ENCODE results near the gene JMJD4. TPM values are rescaled to one million over a fixed set of nuclear protein-coding genes. Genes with fewer than 3 reads are reported as not detected.

Gene JMJD4
- total and polyA plus RNA-seq, 9 of the 15 experiments (the other 6 are each of a cell fraction or from before 2014, with no cell fraction given), result 1.4 to 42.6 (median 29.2) TPM

DNA sequence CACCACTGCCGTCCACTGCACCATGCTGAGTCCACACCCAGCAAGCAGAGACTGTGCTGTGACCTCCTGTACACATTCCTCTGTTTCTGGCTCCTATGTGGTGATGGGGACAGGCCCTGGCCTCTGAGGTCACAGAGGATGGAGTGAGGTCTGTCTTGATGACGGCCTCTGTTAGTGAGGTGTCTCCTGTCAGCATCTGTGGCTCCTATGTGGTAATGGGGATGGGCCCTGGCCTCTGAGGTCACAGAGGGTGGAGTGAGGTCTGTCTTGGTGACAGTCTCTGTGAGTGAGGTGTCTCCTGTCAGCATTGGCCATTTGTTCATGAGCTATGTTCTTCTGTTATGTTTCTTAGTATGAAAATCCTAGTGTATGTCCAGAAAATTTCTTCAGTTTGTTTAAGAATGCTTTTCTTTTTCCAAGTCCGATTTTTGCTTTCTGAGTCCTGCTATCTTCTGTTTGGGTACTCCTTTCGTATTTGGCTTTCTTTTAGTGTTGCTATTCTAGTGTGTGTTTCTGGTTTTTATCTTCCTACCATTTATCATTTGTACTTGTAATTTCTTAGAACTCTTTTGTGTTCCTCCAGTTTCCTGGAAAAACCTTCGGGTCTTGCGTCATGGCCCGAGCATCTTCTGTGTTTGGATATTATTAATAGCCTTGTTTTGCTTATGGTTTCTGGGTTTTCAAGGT is 13.5 kb upstream of the JMJD4 start (continued):
- TF ChIP-seq, protein P1, sequence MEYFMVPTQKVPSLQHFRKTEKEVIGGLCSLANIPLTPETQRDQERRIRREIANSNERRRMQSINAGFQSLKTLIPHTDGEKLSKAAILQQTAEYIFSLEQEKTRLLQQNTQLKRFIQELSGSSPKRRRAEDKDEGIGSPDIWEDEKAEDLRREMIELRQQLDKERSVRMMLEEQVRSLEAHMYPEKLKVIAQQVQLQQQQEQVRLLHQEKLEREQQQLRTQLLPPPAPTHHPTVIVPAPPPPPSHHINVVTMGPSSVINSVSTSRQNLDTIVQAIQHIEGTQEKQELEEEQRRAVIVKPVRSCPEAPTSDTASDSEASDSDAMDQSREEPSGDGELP (CRISPR knock-in tag; IDR thresholded peaks at IDR 0.05; ENCODE audit: borderline replicate concordance), result peak; percentile 59; the same call in 1 of the 2 replicates
- TF ChIP-seq NR2F6 (CRISPR knock-in tag; IDR thresholded peaks at IDR 0.05) (no peak), LEF1 (IDR thresholded peaks at IDR 0.05) (peak; percentile 91; the same call in 1 of the 2 replicates), CREM (IDR thresholded peaks at IDR 0.05; ENCODE audit: low read depth) (peak; percentile 92), ZNF174 (CRISPR knock-in tag; IDR thresholded peaks at IDR 0.05) (no peak), HDAC2 (IDR thresholded peaks at IDR 0.05) (0 out of 2 replicates have a peak, but pooled peaks have one; percentile 39), ZNF354B (CRISPR knock-in tag; IDR thresholded peaks at IDR 0.05) (no peak), CCNT2 (IDR thresholded peaks at IDR 0.05; ENCODE audit: borderline replicate concordance, extremely low read depth, insufficient read length, low read depth, low read length) (no peak), BACH1 (tag; IDR thresholded peaks at IDR 0.05) (peak; percentile 71), SREBF2 (CRISPR knock-in tag; IDR thresholded peaks at IDR 0.05) (no peak)
- TF ChIP-seq, protein P2, sequence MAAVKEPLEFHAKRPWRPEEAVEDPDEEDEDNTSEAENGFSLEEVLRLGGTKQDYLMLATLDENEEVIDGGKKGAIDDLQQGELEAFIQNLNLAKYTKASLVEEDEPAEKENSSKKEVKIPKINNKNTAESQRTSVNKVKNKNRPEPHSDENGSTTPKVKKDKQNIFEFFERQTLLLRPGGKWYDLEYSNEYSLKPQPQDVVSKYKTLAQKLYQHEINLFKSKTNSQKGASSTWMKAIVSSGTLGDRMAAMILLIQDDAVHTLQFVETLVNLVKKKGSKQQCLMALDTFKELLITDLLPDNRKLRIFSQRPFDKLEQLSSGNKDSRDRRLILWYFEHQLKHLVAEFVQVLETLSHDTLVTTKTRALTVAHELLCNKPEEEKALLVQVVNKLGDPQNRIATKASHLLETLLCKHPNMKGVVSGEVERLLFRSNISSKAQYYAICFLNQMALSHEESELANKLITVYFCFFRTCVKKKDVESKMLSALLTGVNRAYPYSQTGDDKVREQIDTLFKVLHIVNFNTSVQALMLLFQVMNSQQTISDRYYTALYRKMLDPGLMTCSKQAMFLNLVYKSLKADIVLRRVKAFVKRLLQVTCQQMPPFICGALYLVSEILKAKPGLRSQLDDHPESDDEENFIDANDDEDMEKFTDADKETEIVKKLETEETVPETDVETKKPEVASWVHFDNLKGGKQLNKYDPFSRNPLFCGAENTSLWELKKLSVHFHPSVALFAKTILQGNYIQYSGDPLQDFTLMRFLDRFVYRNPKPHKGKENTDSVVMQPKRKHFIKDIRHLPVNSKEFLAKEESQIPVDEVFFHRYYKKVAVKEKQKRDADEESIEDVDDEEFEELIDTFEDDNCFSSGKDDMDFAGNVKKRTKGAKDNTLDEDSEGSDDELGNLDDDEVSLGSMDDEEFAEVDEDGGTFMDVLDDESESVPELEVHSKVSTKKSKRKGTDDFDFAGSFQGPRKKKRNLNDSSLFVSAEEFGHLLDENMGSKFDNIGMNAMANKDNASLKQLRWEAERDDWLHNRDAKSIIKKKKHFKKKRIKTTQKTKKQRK (IDR thresholded peaks at IDR 0.05; ENCODE audit: borderline replicate concordance, low read depth, low read length), result no peak
- TF ChIP-seq, protein P3, sequence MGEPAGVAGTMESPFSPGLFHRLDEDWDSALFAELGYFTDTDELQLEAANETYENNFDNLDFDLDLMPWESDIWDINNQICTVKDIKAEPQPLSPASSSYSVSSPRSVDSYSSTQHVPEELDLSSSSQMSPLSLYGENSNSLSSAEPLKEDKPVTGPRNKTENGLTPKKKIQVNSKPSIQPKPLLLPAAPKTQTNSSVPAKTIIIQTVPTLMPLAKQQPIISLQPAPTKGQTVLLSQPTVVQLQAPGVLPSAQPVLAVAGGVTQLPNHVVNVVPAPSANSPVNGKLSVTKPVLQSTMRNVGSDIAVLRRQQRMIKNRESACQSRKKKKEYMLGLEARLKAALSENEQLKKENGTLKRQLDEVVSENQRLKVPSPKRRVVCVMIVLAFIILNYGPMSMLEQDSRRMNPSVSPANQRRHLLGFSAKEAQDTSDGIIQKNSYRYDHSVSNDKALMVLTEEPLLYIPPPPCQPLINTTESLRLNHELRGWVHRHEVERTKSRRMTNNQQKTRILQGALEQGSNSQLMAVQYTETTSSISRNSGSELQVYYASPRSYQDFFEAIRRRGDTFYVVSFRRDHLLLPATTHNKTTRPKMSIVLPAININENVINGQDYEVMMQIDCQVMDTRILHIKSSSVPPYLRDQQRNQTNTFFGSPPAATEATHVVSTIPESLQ (CRISPR knock-in tag; IDR thresholded peaks at IDR 0.05), result no peak
- TF ChIP-seq, protein P4, sequence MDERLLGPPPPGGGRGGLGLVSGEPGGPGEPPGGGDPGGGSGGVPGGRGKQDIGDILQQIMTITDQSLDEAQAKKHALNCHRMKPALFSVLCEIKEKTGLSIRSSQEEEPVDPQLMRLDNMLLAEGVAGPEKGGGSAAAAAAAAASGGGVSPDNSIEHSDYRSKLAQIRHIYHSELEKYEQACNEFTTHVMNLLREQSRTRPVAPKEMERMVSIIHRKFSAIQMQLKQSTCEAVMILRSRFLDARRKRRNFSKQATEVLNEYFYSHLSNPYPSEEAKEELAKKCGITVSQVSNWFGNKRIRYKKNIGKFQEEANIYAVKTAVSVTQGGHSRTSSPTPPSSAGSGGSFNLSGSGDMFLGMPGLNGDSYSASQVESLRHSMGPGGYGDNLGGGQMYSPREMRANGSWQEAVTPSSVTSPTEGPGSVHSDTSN (CRISPR knock-in tag; IDR thresholded peaks at IDR 0.05; ENCODE audit: low read depth), result no peak
- TF ChIP-seq, protein P4 (tag; conservative IDR thresholded peaks at IDR 0.05; ENCODE audit: low read depth), result peak; percentile 85
